OCI-LY7 (cell line): ENCODE measurements around the gene UBE3C. TPM values are rescaled to one million over a fixed set of nuclear protein-coding genes. Genes with fewer than 3 reads are reported as not detected.

ENCODE experiments used
- BruUV-seq: library from RNA; stranded (reverse); fragments of 400-500 nt; replicated peaks from 2 replicates; lab custom pipeline; 2021; lab: Mats Ljungman, UMichigan
- CTCF ChIA-PET: fragments of 300-600 bp; sonication (Branson Sonifier 250); formaldehyde crosslinking; loops from one replicate; lab custom pipeline; 2022; ENCODE audit warnings: antibody characterized with exemption; ENCODE audit not compliant: unreplicated experiment; lab: Charles Lee
- POLR2A ChIA-PET: fragments of 300-600 bp; sonication (Branson Sonifier 250); formaldehyde crosslinking; loops from one replicate; lab custom pipeline; 2022; ENCODE audit warnings: antibody characterized with exemption; lab: Charles Lee
- DNase-seq: peaks from one replicate; pipeline ENCODE4 v3.0.0-alpha.2; 2015; ENCODE audit warnings: low spot score
- H2AFZ ChIP-seq: fragments of 200-600 bp; sonication (generic), shearing (Covaris generic); 2 replicates; pipeline ENCODE4 v1.6.1; 2014; ENCODE audit warnings: mild to moderate bottlenecking, antibody characterized with exemption, low read length, moderate library complexity
- H3K27ac ChIP-seq: fragments of 200-600 bp; sonication (generic); 2 replicates; pipeline ENCODE4 v1.5.1; 2014; ENCODE audit warnings: mixed run types, low read depth, mild to moderate bottlenecking, moderate library complexity, low read length, inconsistent platforms; ENCODE audit not compliant: poor library complexity, severe bottlenecking
- H3K36me3 ChIP-seq: fragments of 200-600 bp; sonication (generic); 2 replicates; pipeline ENCODE4 v1.6.1; 2014; ENCODE audit warnings: mild to moderate bottlenecking, antibody characterized with exemption, low read length, moderate library complexity, mixed read lengths; ENCODE audit not compliant: insufficient read depth
- H3K4me1 ChIP-seq: fragments of 200-600 bp; sonication (generic); 2 replicates; pipeline ENCODE4 v1.5.1; 2014; ENCODE audit warnings: mild to moderate bottlenecking, low read length; ENCODE audit not compliant: insufficient read depth, poor library complexity, severe bottlenecking
- H3K4me2 ChIP-seq: fragments of 200-600 bp; sonication (generic); 2 replicates; pipeline ENCODE4 v1.6.1; 2014; ENCODE audit warnings: mild to moderate bottlenecking, low read length
- H3K4me3 ChIP-seq: fragments of 200-600 bp; sonication (generic); 2 replicates; pipeline ENCODE4 v1.5.1; 2014; ENCODE audit warnings: mild to moderate bottlenecking, low read depth, low read length; ENCODE audit not compliant: poor library complexity, severe bottlenecking
- H3K79me2 ChIP-seq: fragments of 200-600 bp; sonication (generic); 2 replicates; pipeline ENCODE4 v1.6.1; 2016; ENCODE audit warnings: low read depth, mild to moderate bottlenecking, low read length, moderate library complexity, mixed read lengths; ENCODE audit not compliant: insufficient read depth
- H3K9me2 ChIP-seq: fragments of 200-600 bp; sonication (generic); 2 replicates; pipeline ENCODE4 v1.6.1; 2016; ENCODE audit warnings: mild to moderate bottlenecking, low read length, mixed read lengths; ENCODE audit not compliant: insufficient read depth
- H3K9me3 ChIP-seq: fragments of 200-600 bp; sonication (generic); 2 replicates; pipeline ENCODE4 v1.6.1; 2014; ENCODE audit warnings: mild to moderate bottlenecking, mixed run types, low read length, mixed read lengths
- H4K20me1 ChIP-seq: fragments of 200-600 bp; sonication (generic); 2 replicates; pipeline ENCODE4 v1.6.1; 2014; ENCODE audit warnings: mild to moderate bottlenecking, antibody characterized with exemption, low read length, moderate library complexity, mixed read lengths; ENCODE audit not compliant: insufficient read depth
- CTCF ChIP-seq: fragments of 200-600 bp; sonication (generic); conservative IDR thresholded peaks from 2 replicates; pipeline ENCODE4 v1.5.1; 2014; ENCODE audit warnings: mild to moderate bottlenecking, antibody characterized with exemption, low read length, moderate library complexity, mixed read lengths
- EZH2phosphoT487 ChIP-seq: fragments of 200-600 bp; sonication (generic); IDR thresholded peaks from 2 replicates; pipeline ENCODE4 v1.6.1; 2018; ENCODE audit warnings: low read depth, borderline replicate concordance, mild to moderate bottlenecking, mixed run types, antibody characterized with exemption, low read length, moderate library complexity, mixed read lengths
- intact Hi-C: fragments of 100-400 bp; cut with micrococcal nuclease; formaldehyde crosslinking; loops from one replicate; pipeline ENCODE4 v1.10.0; 2022; ENCODE audit not compliant: unreplicated experiment
- total RNA-seq, 2 experiments: library from RNA; depleted of rRNA in 1 of 2; stranded (reverse); fragments of >200 nt in 1 of 2; shearing (Covaris generic) in 1 of 2; gene quantifications; 2 replicates each; pipeline ENCODE4 v1.2.3, GENCODE V29; 2014 to 2022

The UBE3C gene
- total RNA-seq, 2 experiments from 2014 or later: 60.4 to 66.1 TPM

DNA sequence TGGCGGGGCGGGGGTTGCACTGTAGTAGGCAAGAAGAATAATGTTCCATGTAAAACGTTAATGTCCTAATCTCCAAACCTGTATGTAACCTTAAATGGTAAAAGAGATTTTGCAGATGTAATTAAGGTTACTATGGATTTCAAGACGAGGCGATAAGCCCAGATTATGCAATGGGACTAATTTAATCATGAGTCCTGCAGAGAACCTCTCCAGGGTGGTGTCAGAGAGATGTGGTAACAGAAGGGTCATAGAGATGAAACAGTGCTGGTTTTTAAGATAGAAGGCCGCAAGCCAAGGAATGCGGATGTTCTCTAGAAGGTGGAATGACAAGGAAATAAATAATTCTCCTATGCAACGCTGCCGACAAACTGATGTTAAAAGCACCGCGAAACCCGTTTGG is 57.1 kb downstream of the UBE3C start:
- no peaks in the 10 kb centered on the region for H3K4me1 ChIP-seq
- no peaks in the 10 kb centered on the region for H3K9me3 ChIP-seq
- H3K4me3 ChIP-seq: no peak overlapping the region
- TSS peak; percentile 7 for BruUV-seq
- no peak for DNase-seq
- no peak for TF ChIP-seq EZH2phosphoT487
- TF ChIP-seq CTCF: no peak
- no peak overlapping the region for H2AFZ ChIP-seq
- no peaks in the 10 kb centered on the region for H3K79me2 ChIP-seq
- H3K36me3 ChIP-seq: peaks cover 86% of the 10 kb centered on the region
- intact Hi-C loops: no loop called here
- H3K9me2 ChIP-seq: no peaks in the 10 kb centered on the region
- H3K4me2 ChIP-seq: no peak overlapping the region
- POLR2A ChIA-PET: interaction anchor here (1.2 kb wide), 2 partner anchors 11 to 22 kb away, joined by 3 read pairs; no protein-coding TSS in a partner anchor
- H3K27ac ChIP-seq: no peak overlapping the region
- CTCF ChIA-PET: no interaction called here
- no peaks in the 10 kb centered on the region for H4K20me1 ChIP-seq

GRCh38 chr7:157204134-157204533 is 65.4 kb downstream of the UBE3C start:
- H3K36me3 ChIP-seq: peaks cover 72% of the 10 kb centered on the region
- no peak overlapping the region for H2AFZ ChIP-seq
- no peak overlapping the region for H3K4me2 ChIP-seq
- H3K4me3 ChIP-seq: no peak overlapping the region
- H3K9me3 ChIP-seq: no peaks in the 10 kb centered on the region
- intact Hi-C loops: no loop called here
- H3K27ac ChIP-seq: no peak overlapping the region
- POLR2A ChIA-PET: interaction anchor here (1.1 kb wide), 1 partner anchor 12 kb away, joined by 3 read pairs; no protein-coding TSS in a partner anchor
- CTCF ChIA-PET: no interaction called here
- no peaks in the 10 kb centered on the region for H3K79me2 ChIP-seq
- TF ChIP-seq EZH2phosphoT487 (no peak), CTCF (no peak)
- H3K9me2 ChIP-seq: no peaks in the 10 kb centered on the region
- no peaks in the 10 kb centered on the region for H3K4me1 ChIP-seq
- BruUV-seq: no TSS peak
- DNase-seq: no peak
- no peaks in the 10 kb centered on the region for H4K20me1 ChIP-seq

DNA sequence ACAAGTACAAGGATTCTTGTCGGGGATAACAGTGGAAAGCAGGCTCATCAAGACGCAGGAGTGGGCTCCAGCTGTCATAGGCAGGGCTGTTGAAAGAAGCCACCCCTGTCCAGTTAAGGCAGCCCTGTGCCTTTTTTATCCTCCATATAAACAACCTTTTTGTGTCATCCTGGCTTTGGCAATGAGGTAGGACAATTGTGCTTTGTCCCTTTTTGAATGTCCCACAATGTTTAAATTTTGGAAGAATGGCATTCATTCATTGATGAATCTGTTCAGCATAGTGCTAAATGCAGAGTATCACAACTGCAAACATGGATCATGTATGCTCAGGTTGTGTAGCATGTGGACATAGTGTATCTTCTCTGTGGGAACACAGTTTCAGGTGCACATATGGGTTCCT is 66.7 kb downstream of the UBE3C start:
- BruUV-seq: no TSS peak
- Histone ChIP-seq H4K20me1 (no peaks in the 10 kb centered on the region), H3K4me3 (no peak overlapping the region), H3K79me2 (no peaks in the 10 kb centered on the region), H3K27ac (no peak overlapping the region), H3K4me2 (no peak overlapping the region), H3K9me2 (no peaks in the 10 kb centered on the region), H3K9me3 (no peaks in the 10 kb centered on the region), H3K4me1 (no peaks in the 10 kb centered on the region), H2AFZ (no peak overlapping the region), H3K36me3 (peaks cover 76% of the 10 kb centered on the region)
- intact Hi-C loops: no loop called here
- ChIA-PET POLR2A (interaction anchor here (1.8 kb wide), 1 partner anchor 13 kb away, joined by 9 read pairs; no protein-coding TSS in a partner anchor), CTCF (no interaction called here)
- no peak for DNase-seq
- TF ChIP-seq EZH2phosphoT487 (no peak), CTCF (no peak)
